NB4 (cell line): ENCODE data around the gene TNS4.

Source experiments
- DNase-seq: peaks from one replicate; pipeline ENCODE4 v3.0.0; 2010; ENCODE audit warnings: low read depth
- H3K4me3 ChIP-seq: one replicate; pipeline ENCODE4 v1.5.1; 2011; ENCODE audit warnings: mild to moderate bottlenecking, low read depth, low read length, moderate library complexity
- MYC ChIP-seq: IDR thresholded peaks from 2 replicates; pipeline ENCODE4 v1.6.1; 2011; ENCODE audit warnings: low read depth, low read length
- POLR2A ChIP-seq: IDR thresholded peaks from 2 replicates; pipeline ENCODE4 v1.6.1; 2011; ENCODE audit warnings: mild to moderate bottlenecking; ENCODE audit not compliant: insufficient read length; ENCODE audit errors: extremely low read depth
- TF ChIP-seq, protein P1 (sequence below): IDR thresholded peaks from one replicate; pipeline ENCODE4 v1.5.1; 2012; ENCODE audit warnings: low read depth, low read length
- TF ChIP-seq, protein P2 (sequence below): IDR thresholded peaks from 2 replicates; pipeline ENCODE4 v1.6.1; 2011; ENCODE audit warnings: low read depth, low read length

TNS4 gene

DNA sequence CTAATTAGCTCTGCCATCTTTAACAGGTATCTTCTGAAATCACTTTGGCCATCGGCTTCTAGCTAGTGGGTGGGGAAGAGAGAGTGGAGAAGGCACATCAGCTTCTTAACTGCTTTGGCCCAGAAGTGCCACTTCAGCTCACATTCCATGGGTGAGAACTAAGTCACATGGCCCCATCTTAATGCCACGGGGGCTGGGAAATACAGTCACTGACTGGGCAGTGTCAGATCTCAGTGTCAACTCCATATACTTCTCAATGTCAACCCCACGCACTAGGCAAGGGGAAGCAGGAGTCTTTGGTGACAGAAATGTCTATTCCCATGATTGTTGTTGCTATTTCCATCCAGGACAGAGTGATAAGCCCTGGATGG is 34.5 kb upstream of the TNS4 start:
- no peak for DNase-seq
- no peak overlapping the region for H3K4me3 ChIP-seq
- TF ChIP-seq, protein P1, sequence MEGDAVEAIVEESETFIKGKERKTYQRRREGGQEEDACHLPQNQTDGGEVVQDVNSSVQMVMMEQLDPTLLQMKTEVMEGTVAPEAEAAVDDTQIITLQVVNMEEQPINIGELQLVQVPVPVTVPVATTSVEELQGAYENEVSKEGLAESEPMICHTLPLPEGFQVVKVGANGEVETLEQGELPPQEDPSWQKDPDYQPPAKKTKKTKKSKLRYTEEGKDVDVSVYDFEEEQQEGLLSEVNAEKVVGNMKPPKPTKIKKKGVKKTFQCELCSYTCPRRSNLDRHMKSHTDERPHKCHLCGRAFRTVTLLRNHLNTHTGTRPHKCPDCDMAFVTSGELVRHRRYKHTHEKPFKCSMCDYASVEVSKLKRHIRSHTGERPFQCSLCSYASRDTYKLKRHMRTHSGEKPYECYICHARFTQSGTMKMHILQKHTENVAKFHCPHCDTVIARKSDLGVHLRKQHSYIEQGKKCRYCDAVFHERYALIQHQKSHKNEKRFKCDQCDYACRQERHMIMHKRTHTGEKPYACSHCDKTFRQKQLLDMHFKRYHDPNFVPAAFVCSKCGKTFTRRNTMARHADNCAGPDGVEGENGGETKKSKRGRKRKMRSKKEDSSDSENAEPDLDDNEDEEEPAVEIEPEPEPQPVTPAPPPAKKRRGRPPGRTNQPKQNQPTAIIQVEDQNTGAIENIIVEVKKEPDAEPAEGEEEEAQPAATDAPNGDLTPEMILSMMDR: no peak
- no peak for TF ChIP-seq POLR2A

DNA sequence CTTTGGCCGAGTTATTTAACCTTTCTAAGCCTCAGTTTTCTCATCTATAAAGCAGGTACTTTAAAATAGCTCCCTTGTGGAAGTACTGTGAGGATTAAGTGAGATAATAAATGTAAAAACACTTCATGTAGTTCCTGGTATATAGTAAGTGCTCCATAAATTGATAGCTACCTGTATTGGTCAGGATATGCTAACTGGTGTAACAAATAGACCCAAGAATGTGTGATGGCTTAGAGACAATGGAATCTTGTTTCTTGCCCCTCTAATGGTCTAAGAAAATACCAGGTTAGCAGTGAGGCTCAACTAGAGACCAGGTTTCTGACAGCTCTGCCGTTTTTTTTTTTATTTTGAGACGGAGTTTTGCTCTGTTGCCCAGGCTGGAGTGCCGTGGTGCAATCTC is 34.0 kb upstream of the TNS4 start:
- no peak overlapping the region for H3K4me3 ChIP-seq
- no peak for DNase-seq
- TF ChIP-seq, protein P1: no peak
- TF ChIP-seq POLR2A (no peak), MYC (no peak)
- TF ChIP-seq, protein P2, sequence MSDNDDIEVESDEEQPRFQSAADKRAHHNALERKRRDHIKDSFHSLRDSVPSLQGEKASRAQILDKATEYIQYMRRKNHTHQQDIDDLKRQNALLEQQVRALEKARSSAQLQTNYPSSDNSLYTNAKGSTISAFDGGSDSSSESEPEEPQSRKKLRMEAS: no peak

DNA sequence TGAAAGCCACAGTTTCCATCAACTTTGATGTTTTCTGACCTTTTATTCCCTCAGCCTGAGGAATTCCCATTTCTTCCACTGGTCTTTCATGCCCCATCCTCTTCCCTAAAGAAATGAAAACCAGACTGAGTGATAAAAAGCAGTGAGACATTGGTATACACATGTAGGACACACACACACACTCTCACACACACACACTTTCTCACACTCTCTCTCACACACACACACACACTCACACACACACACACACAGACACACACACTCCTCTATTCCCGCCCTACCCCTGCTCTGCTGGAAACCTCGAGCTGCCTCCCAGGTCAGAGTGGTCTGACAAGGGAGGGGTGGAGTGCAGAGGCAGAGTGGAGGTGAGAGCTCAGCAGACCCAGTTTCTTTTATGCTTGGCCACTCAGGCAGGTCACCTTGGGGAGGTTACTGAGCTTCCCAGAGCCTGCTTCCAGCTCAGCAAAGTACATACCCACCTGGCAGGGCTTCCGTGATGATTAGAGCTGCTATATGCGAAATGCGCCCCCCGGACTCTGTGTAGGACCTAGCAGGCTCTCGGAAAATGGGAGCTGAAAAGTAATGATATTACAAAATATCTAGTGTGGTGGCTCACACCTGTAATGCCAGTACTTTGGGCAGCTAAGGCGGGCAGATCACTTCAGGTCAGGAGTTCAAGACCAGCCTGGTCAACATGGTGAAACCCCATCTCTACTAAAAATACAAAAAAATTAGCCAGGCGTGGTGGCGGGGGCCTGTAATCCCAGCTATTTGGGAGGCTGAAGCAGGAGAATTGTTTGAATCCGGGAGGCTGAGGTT is 33.2 kb upstream of the TNS4 start:
- H3K4me3 ChIP-seq: no peak overlapping the region
- TF ChIP-seq, protein P2: no peak
- TF ChIP-seq, protein P1: no peak
- DNase-seq: no peak

DNA sequence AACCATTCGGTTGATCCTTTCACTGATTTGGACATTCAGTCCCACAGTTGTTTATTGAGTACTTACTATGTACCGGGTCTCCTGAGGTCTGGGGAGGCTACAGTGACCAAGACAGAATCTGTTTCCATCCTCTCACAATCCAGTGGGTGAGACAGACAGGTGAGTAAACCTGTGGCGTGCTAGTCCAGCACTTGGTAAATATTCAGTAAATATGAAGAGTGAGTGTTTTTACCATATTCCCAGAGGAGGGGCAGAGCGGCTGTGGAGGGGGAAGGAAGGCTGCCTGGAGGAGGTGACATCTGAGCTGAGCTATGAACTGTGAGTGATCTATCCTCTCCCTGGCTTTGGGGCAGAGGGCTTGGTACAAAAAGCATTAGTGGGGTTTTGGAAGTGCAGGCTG is 32.5 kb upstream of the TNS4 start:
- no peak for DNase-seq
- no peak overlapping the region for H3K4me3 ChIP-seq
- TF ChIP-seq, protein P2: no peak
- TF ChIP-seq MYC: no peak
- TF ChIP-seq, protein P1: no peak
- TF ChIP-seq POLR2A: no peak

DNA sequence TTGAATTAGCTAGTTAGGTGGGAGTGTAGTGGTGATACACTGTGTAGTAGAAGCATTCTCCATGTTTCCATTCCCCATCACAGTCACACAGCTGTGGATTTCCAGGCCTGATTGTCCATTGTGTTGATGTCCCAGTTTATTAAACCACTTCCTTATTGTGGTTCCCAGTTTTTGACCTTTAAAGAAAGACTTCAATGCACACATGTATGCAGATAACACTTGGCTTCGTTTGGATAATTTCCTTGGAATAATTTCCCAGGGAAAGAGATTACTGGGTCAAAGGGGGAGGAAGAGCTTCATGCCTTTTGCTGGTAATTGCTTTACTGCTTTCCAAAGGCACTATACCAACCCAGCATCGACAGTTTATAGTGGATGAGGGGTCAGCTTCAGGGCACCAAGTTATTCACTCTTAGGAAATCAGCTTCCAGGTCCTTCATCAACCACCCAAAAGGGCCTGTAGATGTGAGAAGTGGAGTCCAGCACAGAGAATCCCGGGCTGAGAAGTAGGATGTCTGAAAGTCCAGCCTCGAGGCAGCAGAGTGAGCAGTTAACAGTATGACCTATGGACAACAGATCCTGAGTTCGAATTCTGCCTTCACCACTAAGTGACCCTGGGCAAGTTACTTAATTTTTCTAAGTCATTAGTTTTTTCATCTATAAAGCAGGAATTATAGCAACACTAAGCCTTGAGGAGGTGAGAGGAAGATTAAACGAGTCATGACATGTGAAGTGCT is 31.3 kb upstream of the TNS4 start:
- TF ChIP-seq, protein P1: no peak
- TF ChIP-seq, protein P2: no peak
- TF ChIP-seq MYC (no peak), POLR2A (no peak)
- no peak overlapping the region for H3K4me3 ChIP-seq
- no peak for DNase-seq
